GM12892 (cell line): Measurements from ENCODE around the gene PRLR.

Source experiments
- POLR2A ChIP-seq: IDR thresholded peaks from 2 replicates; pipeline ENCODE4 v1.6.1; 2011; ENCODE audit warnings: low read depth, low read length, control low read depth
- TAF1 ChIP-seq: IDR thresholded peaks from 2 replicates; pipeline ENCODE4 v1.6.1; 2011; ENCODE audit warnings: low read depth, mild to moderate bottlenecking, control low read depth, low read length, borderline replicate concordance

- TF ChIP-seq TAF1 (no peak), POLR2A (no peak)
These were observed 97.1 kb downstream of the PRLR start for GRCh38 chr5:35133186-35133585.
